Memory B cell (primary cell): Measurements from ENCODE around the gene TRAK1.

Experiments
- ATAC-seq: fragments of 150-1000 bp; cut with Tn5 transposase; 2 replicates; pipeline ENCODE4 v1.10.0; 2021; ENCODE audit warnings: low read depth, mild to moderate bottlenecking, moderate library complexity
- DNase-seq, 2 donors: peaks; one replicate each; pipeline ENCODE4 v3.0.0; 2022; ENCODE audit warnings: low spot score in 2 of 2
- H3K27ac Mint-ChIP-seq: one replicate; pipeline ENCODE4 v1.8.0; 2022; ENCODE audit warnings: mild to moderate bottlenecking, moderate library complexity, mixed read lengths
- H3K27me3 Mint-ChIP-seq: one replicate; pipeline ENCODE4 v1.8.0; 2022; ENCODE audit warnings: mixed read lengths
- H3K36me3 Mint-ChIP-seq: one replicate; pipeline ENCODE4 v1.8.0; 2022; ENCODE audit warnings: mild to moderate bottlenecking, mixed read lengths
- H3K4me1 Mint-ChIP-seq: one replicate; pipeline ENCODE4 v1.8.0; 2022; ENCODE audit warnings: mixed read lengths
- H3K4me3 Mint-ChIP-seq: one replicate; pipeline ENCODE4 v1.8.0; 2022; ENCODE audit warnings: mild to moderate bottlenecking, moderate library complexity, mixed read lengths
- H3K9me3 Mint-ChIP-seq: one replicate; pipeline ENCODE4 v1.8.0; 2022; ENCODE audit warnings: mixed read lengths

Gene TRAK1

GRCh38 chr3:42077785-42078184 is 13.4 kb upstream of the TRAK1 start:
- Mint-ChIP-seq H3K9me3 (peaks cover 1% of the 10 kb centered on the region), H3K36me3 (peaks cover 9% of the 10 kb centered on the region), H3K27ac (peak overlapping the region; percentile 82), H3K4me1 (peaks cover 62% of the 10 kb centered on the region), H3K27me3 (no peaks in the 10 kb centered on the region), H3K4me3 (no peak overlapping the region)
- ATAC-seq (no peak), DNase-seq (no peak)

GRCh38 chr3:42078677-42079076 is 12.5 kb upstream of the TRAK1 start:
- Mint-ChIP-seq H3K27me3 (no peaks in the 10 kb centered on the region), H3K9me3 (peaks cover 1% of the 10 kb centered on the region), H3K36me3 (peaks cover 9% of the 10 kb centered on the region), H3K4me1 (peaks cover 59% of the 10 kb centered on the region), H3K4me3 (no peak overlapping the region), H3K27ac (peak overlapping the region; percentile 98)
- DNase-seq, result no peak
- no peak for ATAC-seq

GRCh38 chr3:42079701-42080452 is 11.3 kb upstream of the TRAK1 start:
- ATAC-seq (no peak), DNase-seq (no peak)
- Mint-ChIP-seq H3K9me3 (peaks cover 1% of the 10 kb centered on the region), H3K4me3 (peak overlapping the region; percentile 73), H3K27me3 (no peaks in the 10 kb centered on the region), H3K36me3 (peaks cover 9% of the 10 kb centered on the region), H3K4me1 (peaks cover 54% of the 10 kb centered on the region), H3K27ac (peak overlapping the region; percentile 98)

- ATAC-seq (peak; percentile 79), DNase-seq (no peak)
- peaks cover 57% of the 10 kb centered on the region for H3K4me1 Mint-ChIP-seq
- H3K4me3 Mint-ChIP-seq, result peak overlapping the region; percentile 73
- peaks cover 1% of the 10 kb centered on the region for H3K9me3 Mint-ChIP-seq
- H3K36me3 Mint-ChIP-seq, result peaks cover 9% of the 10 kb centered on the region
- H3K27ac Mint-ChIP-seq, result peak overlapping the region; percentile 98
- H3K27me3 Mint-ChIP-seq, result no peaks in the 10 kb centered on the region
These were observed 10.7 kb upstream of the TRAK1 start for GRCh38 chr3:42080453-42080872.

GRCh38 chr3:42081838-42082473 is 9.2 kb upstream of the TRAK1 start:
- ATAC-seq (peak; percentile 64), DNase-seq (no peak)
- peak overlapping the region; percentile 98 for H3K27ac Mint-ChIP-seq
- peaks cover 60% of the 10 kb centered on the region for H3K4me1 Mint-ChIP-seq
- peaks cover 1% of the 10 kb centered on the region for H3K9me3 Mint-ChIP-seq
- H3K36me3 Mint-ChIP-seq, result peaks cover 9% of the 10 kb centered on the region
- H3K27me3 Mint-ChIP-seq, result no peaks in the 10 kb centered on the region
- H3K4me3 Mint-ChIP-seq, result peak overlapping the region; percentile 49

GRCh38 chr3:42084586-42084985 is 6.6 kb upstream of the TRAK1 start:
- H3K4me3 Mint-ChIP-seq, result no peak overlapping the region
- H3K27me3 Mint-ChIP-seq, result no peaks in the 10 kb centered on the region
- peak overlapping the region; percentile 70 for H3K27ac Mint-ChIP-seq
- H3K9me3 Mint-ChIP-seq, result no peaks in the 10 kb centered on the region
- DNase-seq, result no peak
- H3K4me1 Mint-ChIP-seq, result peaks cover 70% of the 10 kb centered on the region
- peaks cover 28% of the 10 kb centered on the region for H3K36me3 Mint-ChIP-seq
- ATAC-seq, result no peak

- Mint-ChIP-seq H3K27ac (peak overlapping the region; percentile 84), H3K27me3 (no peaks in the 10 kb centered on the region), H3K9me3 (no peaks in the 10 kb centered on the region), H3K36me3 (peaks cover 36% of the 10 kb centered on the region), H3K4me1 (peaks cover 68% of the 10 kb centered on the region), H3K4me3 (peak overlapping the region; percentile 27)
- no peak for DNase-seq
- no peak for ATAC-seq
These were observed 5.3 kb upstream of the TRAK1 start for GRCh38 chr3:42085641-42086376.

- Mint-ChIP-seq H3K27ac (peak overlapping the region; percentile 87), H3K9me3 (peaks cover 7% of the 10 kb centered on the region), H3K4me1 (peaks cover 72% of the 10 kb centered on the region), H3K36me3 (peaks cover 53% of the 10 kb centered on the region), H3K27me3 (no peaks in the 10 kb centered on the region), H3K4me3 (no peak overlapping the region)
- no peak for ATAC-seq
- DNase-seq, result no peak
These were observed 2.2 kb upstream of the TRAK1 start for GRCh38 chr3:42088803-42089530.

- peak overlapping the region; percentile 93 for H3K27ac Mint-ChIP-seq
These were observed 849 bp downstream of the TRAK1 start for GRCh38 chr3:42092006-42092405.

GRCh38 chr3:42094128-42094527 is 3.0 kb downstream of the TRAK1 start:
- H3K27ac Mint-ChIP-seq, result peak overlapping the region; percentile 86
- no peak overlapping the region for H3K4me3 Mint-ChIP-seq
- peaks cover 7% of the 10 kb centered on the region for H3K9me3 Mint-ChIP-seq
- H3K36me3 Mint-ChIP-seq, result peaks cover 43% of the 10 kb centered on the region
- no peak for DNase-seq
- peaks cover 69% of the 10 kb centered on the region for H3K4me1 Mint-ChIP-seq
- ATAC-seq, result peak; percentile 58
- H3K27me3 Mint-ChIP-seq, result no peaks in the 10 kb centered on the region

More at GRCh38 chr3:42092006-42092405, 849 bp downstream of the TRAK1 start:
- peaks cover 73% of the 10 kb centered on the region for H3K4me1 Mint-ChIP-seq
- H3K9me3 Mint-ChIP-seq, result peaks cover 7% of the 10 kb centered on the region
- ATAC-seq (peak; percentile 48), DNase-seq (no peak)
- H3K36me3 Mint-ChIP-seq, result peaks cover 56% of the 10 kb centered on the region
- H3K4me3 Mint-ChIP-seq, result peak overlapping the region; percentile 59
- H3K27me3 Mint-ChIP-seq, result no peaks in the 10 kb centered on the region

- peaks cover 36% of the 10 kb centered on the region for H3K36me3 Mint-ChIP-seq
- ATAC-seq (peak; percentile 11), DNase-seq (no peak)
- peak overlapping the region; percentile 86 for H3K27ac Mint-ChIP-seq
- H3K4me1 Mint-ChIP-seq, result peaks cover 66% of the 10 kb centered on the region
- no peaks in the 10 kb centered on the region for H3K27me3 Mint-ChIP-seq
- no peak overlapping the region for H3K4me3 Mint-ChIP-seq
- peaks cover 7% of the 10 kb centered on the region for H3K9me3 Mint-ChIP-seq
These were observed 3.7 kb downstream of the TRAK1 start for GRCh38 chr3:42094691-42095391.

GRCh38 chr3:42095540-42095939 is 4.4 kb downstream of the TRAK1 start:
- Mint-ChIP-seq H3K27ac (peak overlapping the region; percentile 86), H3K27me3 (no peaks in the 10 kb centered on the region), H3K36me3 (peaks cover 30% of the 10 kb centered on the region), H3K4me1 (peaks cover 62% of the 10 kb centered on the region), H3K9me3 (peaks cover 7% of the 10 kb centered on the region), H3K4me3 (no peak overlapping the region)
- ATAC-seq, result no peak
- no peak for DNase-seq
